Activated CD4-positive, alpha-beta T cell treated with anti-CD3 and anti-CD28 coated beads, Interleukin-2, amount 50 U/mL, for 1 hour (primary cell): ENCODE measurements around the gene AKR1D1.
"Not testable (repeated sequence)": the region's sequence is repeated elsewhere in the genome, so short reads cannot be mapped to it uniquely, and the experiment has no call there.

Experiments
- DNase-seq: peaks from one replicate; pipeline ENCODE4 v3.0.0-alpha.2; 2020

The AKR1D1 gene

GRCh38 chr7:138074540-138074939 lies 1.7 kb upstream of the AKR1D1 start:
- DNase-seq = no peak

GRCh38 chr7:138075350-138075749 lies 909 bp upstream of the AKR1D1 start:
- DNase-seq = no peak

DNA sequence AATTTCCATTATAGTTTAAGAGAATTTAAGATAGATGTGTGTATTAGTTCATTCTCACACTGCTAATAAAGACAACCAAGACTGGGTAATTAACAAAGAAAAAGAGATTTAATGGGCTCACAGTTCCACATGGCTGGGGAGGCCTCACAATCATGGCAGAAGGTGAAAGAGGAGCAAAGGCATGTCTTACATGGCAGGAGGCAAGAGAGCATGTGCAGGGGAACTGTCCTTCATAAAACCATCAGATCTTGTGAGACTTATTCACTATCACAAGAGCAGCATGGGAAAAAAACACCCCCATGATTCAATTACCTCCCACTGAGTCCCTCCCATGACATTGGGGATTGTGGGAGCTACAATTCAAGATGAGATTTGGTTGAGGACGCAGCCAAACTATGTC lies 473 bp upstream of the AKR1D1 start:
- not testable (repeated sequence) for DNase-seq

GRCh38 chr7:138077809-138078208 lies 1.6 kb downstream of the AKR1D1 start:
- DNase-seq = no peak

DNA sequence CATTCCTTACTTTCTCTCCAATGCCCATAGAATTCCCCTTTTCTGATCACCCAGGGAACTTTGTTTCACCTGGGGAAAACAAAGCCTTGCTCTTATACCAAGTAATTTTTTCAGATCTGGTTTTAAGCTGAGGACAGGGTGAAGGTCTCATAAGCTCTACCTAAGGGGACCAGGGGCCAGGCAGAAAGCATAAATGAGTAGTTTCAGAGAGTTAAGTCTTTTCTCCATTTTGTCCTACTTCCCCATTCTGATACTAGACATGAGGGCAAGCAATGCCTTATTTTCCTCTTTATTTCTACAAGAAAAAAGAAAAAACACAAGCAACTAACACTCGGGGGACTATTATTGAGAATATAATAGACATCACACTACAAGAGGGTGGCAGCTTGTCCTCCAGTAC lies 2.9 kb downstream of the AKR1D1 start:
- no peak for DNase-seq

GRCh38 chr7:138081868-138082267 lies 5.6 kb downstream of the AKR1D1 start:
- no peak for DNase-seq

DNA sequence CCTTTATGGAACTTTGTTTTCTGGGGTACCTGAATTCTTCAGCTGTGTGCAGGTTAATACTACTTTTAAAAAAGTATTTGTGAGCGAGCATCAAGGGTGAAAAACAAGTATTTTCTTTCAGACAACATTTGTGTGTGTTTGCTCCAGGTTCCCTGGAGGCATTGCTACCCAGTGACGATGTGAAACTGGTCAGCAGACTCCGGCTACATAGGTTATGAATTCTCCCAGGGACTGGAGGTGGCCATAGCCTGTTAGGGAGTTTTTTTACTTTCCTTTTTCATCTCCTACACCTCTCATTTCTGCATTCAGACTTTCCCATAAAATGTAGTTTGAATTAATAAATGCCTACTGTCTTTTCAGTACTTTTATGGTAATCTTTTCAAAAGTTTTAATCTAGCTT lies 7.6 kb downstream of the AKR1D1 start:
- DNase-seq = no peak

- no peak for DNase-seq
These were observed 10.5 kb downstream of the AKR1D1 start for GRCh38 chr7:138086563-138087270.

DNA sequence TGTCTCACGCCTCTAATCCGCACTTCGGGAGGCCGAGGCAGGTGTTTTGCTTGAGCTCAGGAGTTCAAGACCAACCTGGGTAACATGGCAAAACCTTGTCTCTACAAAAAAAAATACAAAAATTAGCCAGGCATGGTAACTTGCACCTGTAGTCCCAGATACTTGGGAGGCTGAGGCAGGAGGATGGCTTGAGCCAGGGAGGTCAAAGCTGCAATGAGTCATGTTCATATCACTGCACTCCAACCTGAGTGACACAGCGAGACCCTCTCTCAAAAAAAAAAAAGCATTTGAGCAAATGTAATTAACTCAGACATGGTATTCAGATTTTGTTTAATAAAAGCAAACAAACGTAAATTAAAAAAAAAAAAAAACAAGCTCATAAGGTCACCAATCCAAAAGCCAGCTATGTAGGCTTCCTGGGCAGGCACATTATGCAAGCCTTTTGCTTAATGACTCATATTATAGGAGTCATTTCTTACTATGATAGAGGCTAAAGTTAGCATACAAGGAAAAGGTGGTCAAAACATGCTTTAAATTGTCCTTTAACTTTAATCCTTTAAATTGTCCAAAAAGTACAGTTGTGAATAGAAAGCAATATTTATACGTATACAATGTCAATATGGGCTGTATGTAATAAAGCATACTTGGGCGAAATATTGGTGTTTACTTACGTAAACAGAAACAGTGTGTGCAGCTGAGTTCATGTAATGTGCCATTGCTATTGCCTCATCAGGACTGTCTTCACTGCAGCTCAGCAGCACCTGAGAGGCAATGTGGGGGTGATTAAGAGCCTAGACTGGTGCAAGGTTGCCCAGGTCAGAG lies 13.0 kb downstream of the AKR1D1 start:
- DNase-seq = no peak

GRCh38 chr7:138091032-138091431 lies 14.8 kb downstream of the AKR1D1 start:
- no peak for DNase-seq

GRCh38 chr7:138091840-138092239 lies 15.6 kb downstream of the AKR1D1 start:
- not testable (repeated sequence) for DNase-seq

DNA sequence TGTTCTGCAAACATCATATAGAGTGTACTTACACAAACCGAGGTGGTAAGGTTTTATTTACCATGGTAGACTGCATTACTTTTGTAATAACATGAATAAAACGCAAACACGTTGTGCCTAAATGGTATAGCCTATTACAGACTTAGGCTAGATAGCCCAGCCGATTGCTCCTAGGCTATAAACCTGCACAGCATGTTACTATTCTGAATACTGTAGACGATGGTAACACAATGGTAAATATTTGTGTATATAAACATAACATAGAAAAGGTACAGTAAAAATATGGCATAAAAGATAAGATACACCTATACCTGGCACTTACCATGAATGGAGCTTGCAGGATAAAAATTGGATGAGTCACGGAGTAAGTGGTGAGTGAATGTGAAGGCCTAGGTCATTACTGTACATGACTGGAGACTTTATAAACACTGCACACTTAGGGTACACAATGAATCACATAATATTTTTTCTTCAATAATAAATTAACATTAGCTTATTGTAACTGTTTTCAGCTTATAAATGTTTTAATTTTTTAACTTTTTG lies 16.3 kb downstream of the AKR1D1 start:
- no peak for DNase-seq

DNA sequence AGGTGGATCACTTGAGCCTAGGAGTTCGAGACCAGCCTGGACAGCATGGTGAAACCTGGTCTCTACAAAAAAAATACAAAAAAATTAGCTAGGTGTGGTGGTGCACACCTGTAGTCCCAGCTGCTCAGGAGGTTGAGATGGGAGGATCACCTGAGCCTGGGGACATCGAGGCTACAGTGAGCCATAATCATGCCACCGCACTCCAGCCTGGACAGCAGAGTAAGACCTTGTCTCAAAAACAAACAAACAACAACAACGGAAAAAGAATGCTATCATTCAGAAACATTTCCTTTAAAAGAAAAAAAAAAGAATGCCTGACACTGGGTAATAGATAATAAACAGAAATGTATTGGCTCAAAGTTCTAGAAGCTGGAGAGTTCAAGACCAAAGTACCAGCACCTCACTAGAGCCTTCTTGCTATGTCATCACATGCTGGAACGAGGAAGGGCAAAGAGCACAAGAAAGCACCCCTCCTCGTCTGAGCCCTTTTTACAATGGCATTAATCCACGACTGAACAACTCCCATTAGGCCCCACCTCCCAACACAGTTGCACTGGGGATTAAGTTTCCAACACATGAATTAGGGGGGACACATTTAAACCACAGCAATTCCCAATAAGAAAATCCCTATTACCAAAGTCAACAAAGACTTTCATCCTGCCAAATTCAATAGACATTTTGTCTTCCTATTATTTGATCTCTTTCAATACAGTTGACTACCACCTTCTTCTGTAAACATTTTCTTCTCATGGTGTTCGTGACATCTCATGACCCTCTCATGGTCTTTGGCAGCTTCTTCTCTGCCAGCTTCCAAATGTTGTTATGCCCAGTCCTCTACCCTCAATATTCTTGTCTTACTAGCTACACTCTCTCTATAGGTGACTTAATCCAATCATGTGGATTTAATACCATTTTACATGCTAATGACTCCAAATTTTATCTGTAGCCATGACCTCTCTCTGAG lies 20.0 kb downstream of the AKR1D1 start:
- no peak for DNase-seq

- peak; percentile 2 for DNase-seq
These were observed 20.9 kb downstream of the AKR1D1 start for GRCh38 chr7:138097064-138097741.

- DNase-seq = no peak
These were observed 23.6 kb downstream of the AKR1D1 start for GRCh38 chr7:138099813-138100212.

GRCh38 chr7:138105221-138105620 lies 29.0 kb downstream of the AKR1D1 start:
- DNase-seq = no peak

GRCh38 chr7:138115047-138115446 lies 38.8 kb downstream of the AKR1D1 start:
- DNase-seq = no peak

DNA sequence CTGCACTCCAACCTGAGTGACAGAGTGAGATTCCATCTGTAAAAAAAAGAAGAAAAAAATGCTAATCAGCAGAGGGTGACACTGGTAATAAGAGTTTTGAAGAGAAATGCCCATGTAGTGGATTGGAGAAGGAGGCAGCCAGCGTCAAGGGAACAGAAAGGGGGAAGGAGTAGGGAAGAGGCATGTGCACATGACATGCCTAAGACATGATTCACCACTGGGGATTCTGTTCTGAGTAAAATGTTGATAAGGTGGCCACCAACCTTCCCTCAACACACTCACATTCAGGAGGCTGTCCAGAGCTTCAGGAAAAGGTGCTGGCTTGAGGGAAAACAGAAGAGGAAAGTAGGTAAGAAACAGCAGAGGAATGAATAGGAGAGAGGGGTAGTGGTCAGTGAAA lies 39.9 kb downstream of the AKR1D1 start:
- DNase-seq = no peak

DNA sequence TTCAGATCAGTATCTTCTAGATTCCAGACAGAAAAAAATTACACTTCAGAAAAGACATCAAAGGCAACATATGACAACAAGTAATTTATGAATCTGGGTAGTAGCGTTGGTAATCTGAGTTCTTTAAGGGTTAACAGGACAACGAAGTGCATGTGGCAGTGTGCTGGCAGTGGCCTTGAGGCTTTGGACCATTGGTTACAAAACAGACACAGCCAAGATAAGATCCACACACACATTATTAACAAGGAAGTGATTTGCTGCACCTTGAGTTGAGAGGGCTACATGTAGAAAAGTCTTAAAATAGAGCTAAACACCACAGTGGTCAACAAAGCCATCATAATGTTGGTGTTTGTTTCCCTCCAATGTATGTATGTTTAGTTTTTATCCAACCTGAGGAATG lies 40.6 kb downstream of the AKR1D1 start:
- DNase-seq = no peak

DNA sequence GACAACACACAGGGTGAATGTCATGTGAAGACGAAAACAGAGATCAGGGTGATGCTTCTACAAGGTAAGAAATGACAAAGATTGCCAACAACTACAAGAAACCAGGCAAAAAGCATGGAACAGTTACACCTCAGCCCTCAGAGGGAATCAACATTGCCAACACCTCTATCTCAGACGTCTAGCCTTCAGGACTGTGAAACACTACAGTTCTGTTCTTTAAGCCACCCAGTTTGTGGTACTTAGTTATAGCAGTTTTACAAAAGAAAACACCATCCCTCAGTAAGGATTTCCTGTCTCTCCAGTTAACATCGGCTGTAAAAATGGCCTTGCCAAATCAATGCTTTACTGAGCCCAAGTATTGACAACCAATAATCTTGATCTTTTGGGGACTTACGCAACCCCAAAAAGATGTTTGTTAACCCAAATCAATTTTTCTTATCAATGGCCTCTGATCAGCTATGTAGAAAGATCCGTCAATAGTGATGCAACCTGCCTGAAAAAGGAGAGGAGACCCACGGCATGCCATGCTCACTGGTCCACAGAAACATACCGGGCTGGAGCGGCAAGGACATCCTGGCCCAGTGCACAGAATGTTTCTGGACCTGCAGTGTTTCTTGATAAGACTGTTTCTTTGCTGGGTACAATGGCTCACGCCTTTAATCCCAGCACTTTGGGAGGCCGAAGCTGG lies 44.0 kb downstream of the AKR1D1 start:
- DNase-seq = no peak

- DNase-seq = no peak
These were observed 45.9 kb downstream of the AKR1D1 start for GRCh38 chr7:138122162-138122561.

- DNase-seq = no peak
These were observed 48.9 kb downstream of the AKR1D1 start for GRCh38 chr7:138125119-138125518.
